Testis (tissue), 2 donors: ENCODE measurements around the gene TRAP1.

ENCODE experiments used
- POLR2A ChIP-seq: fragments of 450-650 bp; IDR thresholded peaks from one replicate; pipeline ENCODE4 v1.6.1; 2017; ENCODE audit warnings: antibody characterized with exemption, mild to moderate bottlenecking, moderate library complexity
- TF ChIP-seq, protein P1 (sequence below), 3 experiments: fragments of 450-650 bp in 2 of 3; fragments of 200-600 bp in 1 of 3; sonication (generic) in 1 of 3; IDR thresholded peaks; one replicate each; pipeline ENCODE4 v1.5.1; 2016 to 2019; ENCODE audit warnings: antibody characterized with exemption in 3 of 3, mild to moderate bottlenecking in 2 of 3, moderate library complexity in 1 of 3

DNA sequence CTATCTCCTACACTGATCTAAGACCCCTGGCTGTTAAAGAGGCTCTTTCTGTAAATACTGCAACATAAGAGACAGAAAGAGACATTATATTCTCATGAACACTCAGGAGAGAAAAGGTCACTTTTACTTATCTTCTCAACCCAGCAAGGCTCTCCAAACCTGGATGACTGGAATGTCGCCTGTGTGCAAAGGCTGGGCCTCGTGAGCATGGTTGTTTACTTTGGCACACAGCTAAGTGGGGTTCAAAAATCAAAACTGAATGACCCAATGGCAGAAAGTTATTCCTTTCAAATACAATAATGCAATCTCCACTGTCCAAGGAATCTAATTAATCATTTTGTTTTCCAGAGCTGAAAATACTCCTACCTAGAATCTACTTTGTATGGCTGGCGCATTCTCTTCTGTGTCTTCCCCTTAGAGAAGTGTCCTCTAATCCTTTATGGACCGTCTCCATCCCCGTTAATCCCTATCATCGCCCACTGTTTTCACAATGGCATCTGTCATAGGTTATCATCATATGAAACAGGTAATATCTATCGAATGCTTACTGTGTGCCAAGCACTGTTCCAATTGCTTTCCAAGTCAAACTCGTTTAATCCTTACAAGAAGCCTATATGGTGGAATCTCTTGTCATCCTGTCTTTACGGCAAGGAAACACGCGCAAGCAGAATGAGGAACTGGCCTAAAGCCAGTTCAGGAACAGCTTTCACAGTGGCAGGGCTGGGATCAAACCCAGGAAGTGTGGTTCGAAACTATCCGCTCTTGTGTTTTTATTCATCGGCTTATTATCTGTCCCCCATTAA is 107.2 kb downstream of the TRAP1 start:
- TF ChIP-seq, protein P1, sequence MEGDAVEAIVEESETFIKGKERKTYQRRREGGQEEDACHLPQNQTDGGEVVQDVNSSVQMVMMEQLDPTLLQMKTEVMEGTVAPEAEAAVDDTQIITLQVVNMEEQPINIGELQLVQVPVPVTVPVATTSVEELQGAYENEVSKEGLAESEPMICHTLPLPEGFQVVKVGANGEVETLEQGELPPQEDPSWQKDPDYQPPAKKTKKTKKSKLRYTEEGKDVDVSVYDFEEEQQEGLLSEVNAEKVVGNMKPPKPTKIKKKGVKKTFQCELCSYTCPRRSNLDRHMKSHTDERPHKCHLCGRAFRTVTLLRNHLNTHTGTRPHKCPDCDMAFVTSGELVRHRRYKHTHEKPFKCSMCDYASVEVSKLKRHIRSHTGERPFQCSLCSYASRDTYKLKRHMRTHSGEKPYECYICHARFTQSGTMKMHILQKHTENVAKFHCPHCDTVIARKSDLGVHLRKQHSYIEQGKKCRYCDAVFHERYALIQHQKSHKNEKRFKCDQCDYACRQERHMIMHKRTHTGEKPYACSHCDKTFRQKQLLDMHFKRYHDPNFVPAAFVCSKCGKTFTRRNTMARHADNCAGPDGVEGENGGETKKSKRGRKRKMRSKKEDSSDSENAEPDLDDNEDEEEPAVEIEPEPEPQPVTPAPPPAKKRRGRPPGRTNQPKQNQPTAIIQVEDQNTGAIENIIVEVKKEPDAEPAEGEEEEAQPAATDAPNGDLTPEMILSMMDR (IDR thresholded peaks at IDR 0.05): no peak
- no peak for TF ChIP-seq POLR2A
